ENCODE measurements around the gene C12orf42.

GRCh38 chr12:103421402-103421801, 74.4 kb downstream of the C12orf42 start:
- TF ChIP-seq CTCF (conservative IDR thresholded peaks at IDR 0.05; ENCODE audit: low read length): no peak
- TF ChIP-seq EZH2phosphoT487 (IDR thresholded peaks at IDR 0.05; ENCODE audit: borderline replicate concordance): no peak

Data from Loucy (cell line).